HepG2 (cell line): Measurements from ENCODE around the gene NFATC4. TPM values are rescaled to one million over a fixed set of nuclear protein-coding genes. Genes with fewer than 3 reads are reported as not detected.

Experiments
- ATF7 ChIP-seq, 2 experiments: fragments of 450-650 bp in 1 of 2; sonication (generic) in 1 of 2; formaldehyde crosslinking in 1 of 2; IDR thresholded peaks; 2 replicates each; pipeline versions ENCODE4 v1.4.0 to v1.6.1; 2016 to 2020; ENCODE audit warnings: antibody characterized with exemption in 1 of 2, mild to moderate bottlenecking in 1 of 2, missing genetic modification reagents in 1 of 2
- ETV5 ChIP-seq: IDR thresholded peaks from 2 replicates; pipeline ENCODE4 v1.6.1; 2018; ENCODE audit warnings: missing biosample characterization, missing genetic modification reagents, inconsistent platforms, borderline replicate concordance
- JUN ChIP-seq: sonication (generic); formaldehyde crosslinking; IDR thresholded peaks from 2 replicates; pipeline ENCODE4 v1.4.0; 2020; ENCODE audit warnings: mild to moderate bottlenecking, missing genetic modification reagents
- NCOA2 ChIP-seq: sonication (generic); formaldehyde crosslinking; IDR thresholded peaks from 2 replicates; pipeline ENCODE4 v1.8.0; 2022; ENCODE audit warnings: inconsistent platforms
- PAX8 ChIP-seq: sonication (generic); formaldehyde crosslinking; IDR thresholded peaks from 2 replicates; pipeline ENCODE4 v1.8.0; 2022; ENCODE audit warnings: mild to moderate bottlenecking, missing genetic modification reagents, borderline replicate concordance
- PHF21A ChIP-seq: sonication (generic); formaldehyde crosslinking; IDR thresholded peaks from 2 replicates; pipeline ENCODE4 v1.5.0; 2020; ENCODE audit warnings: mild to moderate bottlenecking, missing genetic modification reagents
- SALL1 ChIP-seq: sonication (generic); formaldehyde crosslinking; IDR thresholded peaks from 2 replicates; pipeline ENCODE4 v1.8.0; 2022; ENCODE audit warnings: mild to moderate bottlenecking, missing genetic modification reagents
- SCMH1 ChIP-seq: sonication (generic); formaldehyde crosslinking; IDR thresholded peaks from 2 replicates; pipeline ENCODE4 v1.9.0; 2021; ENCODE audit warnings: missing genetic modification reagents, mild to moderate bottlenecking, borderline replicate concordance
- SMC3 ChIP-seq: IDR thresholded peaks from 2 replicates; pipeline ENCODE4 v1.6.1; 2011; ENCODE audit warnings: low read length, improper control_type of control experiment
- SRSF4 ChIP-seq: fragments of 200-400 bp; formaldehyde crosslinking; IDR thresholded peaks from one replicate; pipeline ENCODE4 v1.6.1; 2018; ENCODE audit warnings: mild to moderate bottlenecking, low read depth, low read length, moderate library complexity; ENCODE audit not compliant: poor library complexity, severe bottlenecking
- ZFP37 ChIP-seq: sonication (generic); formaldehyde crosslinking; IDR thresholded peaks from 2 replicates; pipeline ENCODE4 v1.4.0; 2020; ENCODE audit warnings: missing genetic modification reagents, borderline replicate concordance
- ZNF205 ChIP-seq: IDR thresholded peaks from 2 replicates; pipeline ENCODE4 v1.6.1; 2018; ENCODE audit warnings: missing biosample characterization, missing genetic modification reagents
- ZNF292 ChIP-seq: sonication (generic); formaldehyde crosslinking; IDR thresholded peaks from 2 replicates; pipeline ENCODE4 v1.8.1; 2022; ENCODE audit warnings: mild to moderate bottlenecking, low read depth, missing genetic modification reagents, borderline replicate concordance
- ZNF33A ChIP-seq: sonication (generic); formaldehyde crosslinking; IDR thresholded peaks from 2 replicates; pipeline ENCODE4 v1.5.1; 2020; ENCODE audit warnings: missing genetic modification reagents, mild to moderate bottlenecking, moderate library complexity, borderline replicate concordance
- ZNF34 ChIP-seq: sonication (generic); formaldehyde crosslinking; IDR thresholded peaks from 2 replicates; pipeline ENCODE4 v1.4.0; 2020; ENCODE audit warnings: mild to moderate bottlenecking, missing genetic modification reagents, borderline replicate concordance
- ZNF367 ChIP-seq: sonication (generic); formaldehyde crosslinking; IDR thresholded peaks from 2 replicates; pipeline ENCODE4 v1.4.0; 2020; ENCODE audit warnings: missing genetic modification reagents, borderline replicate concordance
- ZNF713 ChIP-seq: sonication (generic); formaldehyde crosslinking; IDR thresholded peaks from 2 replicates; pipeline ENCODE4 v1.4.0; 2020; ENCODE audit warnings: mild to moderate bottlenecking, missing genetic modification reagents
- ZNF747 ChIP-seq: sonication (generic); formaldehyde crosslinking; IDR thresholded peaks from 2 replicates; pipeline ENCODE4 v1.8.1; 2023; ENCODE audit warnings: missing genetic modification reagents, mild to moderate bottlenecking, borderline replicate concordance
- ZNF773 ChIP-seq: sonication (generic); formaldehyde crosslinking; IDR thresholded peaks from 2 replicates; pipeline ENCODE4 v1.4.0; 2020; ENCODE audit warnings: missing genetic modification reagents, borderline replicate concordance
- ZNF816 ChIP-seq: sonication (generic); formaldehyde crosslinking; IDR thresholded peaks from 2 replicates; pipeline ENCODE4 v1.8.0; 2022; ENCODE audit warnings: missing genetic modification reagents, mild to moderate bottlenecking, borderline replicate concordance
- ZSCAN29 ChIP-seq: sonication (generic); formaldehyde crosslinking; conservative IDR thresholded peaks from 2 replicates; pipeline ENCODE4 v1.4.0; 2020; ENCODE audit warnings: mild to moderate bottlenecking, missing genetic modification reagents
- polyA plus RNA-seq, 8 experiments: library from polyadenylated mRNA; depleted of rRNA in 3 of 8; stranded (reverse) in 7 of 8; unstranded in 1 of 8; fragments of >200 nt; fragmentation: Illumina TruSeq in 4 of 8; extraction: Trizol in 4 of 8; gene quantifications; 2 replicates each; pipeline versions ENCODE4 v1.2.1 to v1.2.3, GENCODE V29; 2011 to 2016; ENCODE audit warnings: low read depth in 4 of 8, missing spikeins in 1 of 8, mixed read lengths in 1 of 8; ENCODE audit not compliant: insufficient read depth in 1 of 8
- total RNA-seq, 5 experiments: library from RNA; depleted of rRNA; stranded (reverse); fragments of >200 nt; fragmentation: Illumina TruSeq; extraction: Trizol; gene quantifications; 2 replicates each; pipeline ENCODE4 v1.2.3, GENCODE V29; 2016; ENCODE audit warnings: low read depth in 1 of 5
- TF ChIP-seq, protein P1 (sequence below), 2 experiments: sonication (generic) in 1 of 2; formaldehyde crosslinking in 1 of 2; IDR thresholded peaks; 2 replicates each; pipeline versions ENCODE4 v1.4.0 to v1.6.1; 2016 to 2020; ENCODE audit warnings: borderline replicate concordance in 1 of 2, low read depth in 1 of 2, mild to moderate bottlenecking in 1 of 2, missing genetic modification reagents in 1 of 2
- TF ChIP-seq, protein P2 (sequence below): sonication (generic); formaldehyde crosslinking; IDR thresholded peaks from 2 replicates; pipeline ENCODE4 v1.4.0; 2020; ENCODE audit warnings: missing genetic modification reagents, mild to moderate bottlenecking, borderline replicate concordance

The NFATC4 gene
- total and polyA plus RNA-seq, 2 of the 13 experiments (the other 11 are each of a cell fraction or from before 2014, with no cell fraction given) = 0.04 to 0.15 TPM

DNA sequence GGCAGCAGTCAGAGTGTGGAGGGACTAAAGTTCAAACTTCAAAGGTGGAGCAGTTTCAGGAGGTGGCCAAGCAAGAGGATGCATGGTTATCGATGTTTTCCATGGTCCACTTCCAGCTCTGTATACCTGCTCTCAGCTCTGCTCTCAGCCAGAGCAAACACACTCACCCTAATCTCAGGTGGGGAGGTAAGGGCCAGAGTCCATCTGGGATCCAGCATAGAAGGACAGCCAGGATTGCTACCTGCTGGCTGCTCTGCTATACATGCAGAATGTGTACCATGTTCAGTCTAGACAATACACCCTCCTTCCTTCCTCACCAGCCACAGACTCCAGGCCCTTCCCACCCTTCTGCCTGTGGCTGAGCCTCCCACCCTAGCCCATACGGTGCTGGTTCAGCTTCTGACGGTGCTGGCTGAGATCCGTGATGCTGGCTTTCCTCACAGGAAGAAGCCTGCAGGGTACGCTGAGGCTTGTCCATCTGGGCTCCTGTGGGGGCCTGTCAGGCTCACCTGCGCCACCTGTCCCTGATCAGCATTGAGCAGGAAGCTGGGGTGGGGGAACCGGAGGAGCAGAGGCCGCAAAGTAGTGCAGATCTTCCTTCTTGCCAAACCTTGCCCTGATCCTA, 59.0 kb downstream of the NFATC4 start (continued):
- TF ChIP-seq ZNF33A (no peak), NCOA2 (peak; percentile 52; the same call in 1 of the 2 replicates), ZNF816 (CRISPR knock-in tag) (no peak), SCMH1 (CRISPR knock-in tag) (no peak), ZNF34 (CRISPR knock-in tag) (peak; percentile 92; the same call in 1 of the 2 replicates), ZNF747 (CRISPR knock-in tag) (peak; percentile 76; the same call in 1 of the 2 replicates), PHF21A (CRISPR knock-in tag) (no peak), JUN (CRISPR knock-in tag) (peak; percentile 61), SMC3 (no peak), ZSCAN29 (CRISPR knock-in tag) (peak; percentile 84), ATF7 (IDR thresholded peaks at IDR 0.05) (no peak), ATF7 (CRISPR knock-in tag; IDR thresholded peaks at IDR 0.05) (peak; percentile 84), ZNF205 (peak; percentile 86; the same call in 1 of the 2 replicates), ZNF713 (CRISPR knock-in tag) (peak; percentile 68; the same call in 1 of the 2 replicates), ZFP37 (0 out of 2 replicates have a peak, but pooled peaks have one; percentile 18), SRSF4 (no peak), PAX8 (CRISPR knock-in tag) (peak; percentile 80; the same call in 1 of the 2 replicates), ETV5 (peak; percentile 77; the same call in 1 of the 2 replicates), ZNF367 (CRISPR knock-in tag) (no peak), ZNF773 (CRISPR knock-in tag) (no peak), ZNF292 (CRISPR knock-in tag) (peak; percentile 99), SALL1 (CRISPR knock-in tag) (no peak)
- TF ChIP-seq, protein P1, sequence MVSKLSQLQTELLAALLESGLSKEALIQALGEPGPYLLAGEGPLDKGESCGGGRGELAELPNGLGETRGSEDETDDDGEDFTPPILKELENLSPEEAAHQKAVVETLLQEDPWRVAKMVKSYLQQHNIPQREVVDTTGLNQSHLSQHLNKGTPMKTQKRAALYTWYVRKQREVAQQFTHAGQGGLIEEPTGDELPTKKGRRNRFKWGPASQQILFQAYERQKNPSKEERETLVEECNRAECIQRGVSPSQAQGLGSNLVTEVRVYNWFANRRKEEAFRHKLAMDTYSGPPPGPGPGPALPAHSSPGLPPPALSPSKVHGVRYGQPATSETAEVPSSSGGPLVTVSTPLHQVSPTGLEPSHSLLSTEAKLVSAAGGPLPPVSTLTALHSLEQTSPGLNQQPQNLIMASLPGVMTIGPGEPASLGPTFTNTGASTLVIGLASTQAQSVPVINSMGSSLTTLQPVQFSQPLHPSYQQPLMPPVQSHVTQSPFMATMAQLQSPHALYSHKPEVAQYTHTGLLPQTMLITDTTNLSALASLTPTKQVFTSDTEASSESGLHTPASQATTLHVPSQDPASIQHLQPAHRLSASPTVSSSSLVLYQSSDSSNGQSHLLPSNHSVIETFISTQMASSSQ (IDR thresholded peaks at IDR 0.05; ENCODE audit: low read depth) = no peak
- TF ChIP-seq, protein P1 (CRISPR knock-in tag; IDR thresholded peaks at IDR 0.05; ENCODE audit: borderline replicate concordance) = peak; percentile 53; the same call in 1 of the 2 replicates
- TF ChIP-seq, protein P2, sequence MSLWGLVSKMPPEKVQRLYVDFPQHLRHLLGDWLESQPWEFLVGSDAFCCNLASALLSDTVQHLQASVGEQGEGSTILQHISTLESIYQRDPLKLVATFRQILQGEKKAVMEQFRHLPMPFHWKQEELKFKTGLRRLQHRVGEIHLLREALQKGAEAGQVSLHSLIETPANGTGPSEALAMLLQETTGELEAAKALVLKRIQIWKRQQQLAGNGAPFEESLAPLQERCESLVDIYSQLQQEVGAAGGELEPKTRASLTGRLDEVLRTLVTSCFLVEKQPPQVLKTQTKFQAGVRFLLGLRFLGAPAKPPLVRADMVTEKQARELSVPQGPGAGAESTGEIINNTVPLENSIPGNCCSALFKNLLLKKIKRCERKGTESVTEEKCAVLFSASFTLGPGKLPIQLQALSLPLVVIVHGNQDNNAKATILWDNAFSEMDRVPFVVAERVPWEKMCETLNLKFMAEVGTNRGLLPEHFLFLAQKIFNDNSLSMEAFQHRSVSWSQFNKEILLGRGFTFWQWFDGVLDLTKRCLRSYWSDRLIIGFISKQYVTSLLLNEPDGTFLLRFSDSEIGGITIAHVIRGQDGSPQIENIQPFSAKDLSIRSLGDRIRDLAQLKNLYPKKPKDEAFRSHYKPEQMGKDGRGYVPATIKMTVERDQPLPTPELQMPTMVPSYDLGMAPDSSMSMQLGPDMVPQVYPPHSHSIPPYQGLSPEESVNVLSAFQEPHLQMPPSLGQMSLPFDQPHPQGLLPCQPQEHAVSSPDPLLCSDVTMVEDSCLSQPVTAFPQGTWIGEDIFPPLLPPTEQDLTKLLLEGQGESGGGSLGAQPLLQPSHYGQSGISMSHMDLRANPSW (CRISPR knock-in tag) = peak; percentile 31; the same call in 1 of the 2 replicates
